ENCODE measurements around the gene DNASE1L1. TPM values are rescaled to one million over a fixed set of nuclear protein-coding genes. Genes with fewer than 3 reads are reported as not detected.

Gene DNASE1L1
- total RNA-seq, 1 experiment from 2014 or later: 16.2 TPM

DNA sequence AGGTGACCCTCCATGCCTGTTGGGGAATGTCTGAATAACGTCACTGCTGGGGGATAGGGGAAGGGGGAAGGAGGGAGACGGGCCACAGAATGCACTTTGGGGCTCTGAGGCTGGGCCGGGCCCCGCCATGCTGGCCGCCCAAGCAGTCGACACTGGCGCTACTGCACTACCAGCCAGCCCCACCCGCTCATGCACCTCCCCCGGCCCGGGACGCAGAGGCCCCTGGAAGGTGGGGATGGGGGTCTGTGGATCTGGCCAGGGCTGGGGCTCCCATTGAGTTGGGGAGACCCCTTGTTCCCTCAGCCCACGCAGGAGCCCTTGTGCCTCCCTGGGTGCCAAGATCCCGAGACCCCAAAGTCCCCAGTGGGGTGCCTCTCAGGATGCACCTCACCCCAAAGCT lies 52.5 kb downstream of the DNASE1L1 start:
- CTCF ChIA-PET: interaction anchor here (1.8 kb wide), 1 partner anchor 17 kb away, joined by 7 read pairs; no protein-coding TSS in a partner anchor
- H3K27ac Mint-ChIP-seq: no peak overlapping the region
- no peak for ATAC-seq
- peaks cover 35% of the 10 kb centered on the region for H3K36me3 Mint-ChIP-seq
- H3K4me1 Mint-ChIP-seq: no peaks in the 10 kb centered on the region
- POLR2A ChIA-PET: interaction anchor here (1.2 kb wide), 1 partner anchor 17 kb away, joined by 3 read pairs; no protein-coding TSS in a partner anchor
- no peaks in the 10 kb centered on the region for H3K9me3 Mint-ChIP-seq
- no peak for DNase-seq (ENCODE audit: low spot score)
- no peak overlapping the region for H3K4me3 Mint-ChIP-seq
- TF ChIP-seq ERG (CRISPR knock-in tag; IDR thresholded peaks at IDR 0.05) (no peak), IRF2 (CRISPR knock-in tag; IDR thresholded peaks at IDR 0.05; ENCODE audit: borderline replicate concordance, low read depth) (no peak), IRF1 (CRISPR knock-in tag; IDR thresholded peaks at IDR 0.05) (no peak), SMAD3 (CRISPR knock-in tag; IDR thresholded peaks at IDR 0.05; ENCODE audit: borderline replicate concordance) (no peak), ZBTB43 (CRISPR knock-in tag; IDR thresholded peaks at IDR 0.05) (no peak), TCF7 (CRISPR knock-in tag; IDR thresholded peaks at IDR 0.05; ENCODE audit: low read depth) (no peak), ZBTB21 (CRISPR knock-in tag; IDR thresholded peaks at IDR 0.05; ENCODE audit: borderline replicate concordance) (no peak), ZNF263 (CRISPR knock-in tag; IDR thresholded peaks at IDR 0.05; ENCODE audit: low read depth) (no peak), CREM (CRISPR knock-in tag; IDR thresholded peaks at IDR 0.05) (no peak), SP1 (CRISPR knock-in tag; conservative IDR thresholded peaks at IDR 0.05) (no peak), AR (CRISPR knock-in tag; IDR thresholded peaks at IDR 0.05) (no peak), NFATC4 (CRISPR knock-in tag; IDR thresholded peaks at IDR 0.05) (no peak), CREB1 (CRISPR knock-in tag; IDR thresholded peaks at IDR 0.05) (no peak), ATF1 (CRISPR knock-in tag; IDR thresholded peaks at IDR 0.05) (no peak), ZNF671 (CRISPR knock-in tag; IDR thresholded peaks at IDR 0.05) (no peak), CBFB (CRISPR knock-in tag; IDR thresholded peaks at IDR 0.05; ENCODE audit: low read depth) (no peak), PRRX2 (CRISPR knock-in tag; IDR thresholded peaks at IDR 0.05) (no peak)
- TF ChIP-seq, protein P1, sequence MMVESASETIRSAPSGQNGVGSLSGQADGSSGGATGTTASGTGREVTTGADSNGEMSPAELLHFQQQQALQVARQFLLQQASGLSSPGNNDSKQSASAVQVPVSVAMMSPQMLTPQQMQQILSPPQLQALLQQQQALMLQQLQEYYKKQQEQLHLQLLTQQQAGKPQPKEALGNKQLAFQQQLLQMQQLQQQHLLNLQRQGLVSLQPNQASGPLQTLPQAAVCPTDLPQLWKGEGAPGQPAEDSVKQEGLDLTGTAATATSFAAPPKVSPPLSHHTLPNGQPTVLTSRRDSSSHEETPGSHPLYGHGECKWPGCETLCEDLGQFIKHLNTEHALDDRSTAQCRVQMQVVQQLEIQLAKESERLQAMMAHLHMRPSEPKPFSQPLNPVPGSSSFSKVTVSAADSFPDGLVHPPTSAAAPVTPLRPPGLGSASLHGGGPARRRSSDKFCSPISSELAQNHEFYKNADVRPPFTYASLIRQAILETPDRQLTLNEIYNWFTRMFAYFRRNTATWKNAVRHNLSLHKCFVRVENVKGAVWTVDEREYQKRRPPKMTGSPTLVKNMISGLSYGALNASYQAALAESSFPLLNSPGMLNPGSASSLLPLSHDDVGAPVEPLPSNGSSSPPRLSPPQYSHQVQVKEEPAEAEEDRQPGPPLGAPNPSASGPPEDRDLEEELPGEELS (CRISPR knock-in tag; IDR thresholded peaks at IDR 0.05): no peak
- no peaks in the 10 kb centered on the region for H3K27me3 Mint-ChIP-seq (ENCODE audit: low read depth)

DNA sequence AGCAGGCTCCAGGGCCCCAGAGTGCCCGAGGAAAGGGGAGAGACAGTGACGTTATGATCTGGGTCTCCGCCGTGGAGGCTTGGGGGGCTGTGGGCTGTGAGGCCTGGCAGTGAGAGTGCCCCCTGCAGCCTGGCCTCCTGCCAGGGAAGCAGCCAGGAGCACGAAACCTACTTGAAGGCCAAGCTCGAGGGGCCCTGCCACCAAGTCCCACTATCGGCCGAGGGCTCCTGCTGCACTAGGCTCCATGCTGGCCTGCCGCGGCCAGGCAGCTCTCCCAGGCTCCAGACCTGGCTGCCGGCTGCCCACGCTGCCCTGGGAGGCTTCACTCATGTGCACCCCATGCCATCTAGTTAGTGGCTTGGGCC lies 53.3 kb downstream of the DNASE1L1 start:
- CTCF ChIA-PET: no interaction called here
- no peak overlapping the region for H3K27ac Mint-ChIP-seq
- peaks cover 31% of the 10 kb centered on the region for H3K36me3 Mint-ChIP-seq
- H3K4me3 Mint-ChIP-seq: no peak overlapping the region
- H3K4me1 Mint-ChIP-seq: no peaks in the 10 kb centered on the region
- H3K27me3 Mint-ChIP-seq (ENCODE audit: low read depth): no peaks in the 10 kb centered on the region
- TF ChIP-seq ZNF281 (CRISPR knock-in tag; IDR thresholded peaks at IDR 0.05) (no peak), RORB (CRISPR knock-in tag; IDR thresholded peaks at IDR 0.05) (no peak), CTCF (IDR thresholded peaks at IDR 0.05) (no peak)
- TF ChIP-seq, protein P2, sequence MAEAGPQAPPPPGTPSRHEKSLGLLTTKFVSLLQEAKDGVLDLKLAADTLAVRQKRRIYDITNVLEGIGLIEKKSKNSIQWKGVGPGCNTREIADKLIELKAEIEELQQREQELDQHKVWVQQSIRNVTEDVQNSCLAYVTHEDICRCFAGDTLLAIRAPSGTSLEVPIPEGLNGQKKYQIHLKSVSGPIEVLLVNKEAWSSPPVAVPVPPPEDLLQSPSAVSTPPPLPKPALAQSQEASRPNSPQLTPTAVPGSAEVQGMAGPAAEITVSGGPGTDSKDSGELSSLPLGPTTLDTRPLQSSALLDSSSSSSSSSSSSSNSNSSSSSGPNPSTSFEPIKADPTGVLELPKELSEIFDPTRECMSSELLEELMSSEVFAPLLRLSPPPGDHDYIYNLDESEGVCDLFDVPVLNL (CRISPR knock-in tag; IDR thresholded peaks at IDR 0.05; ENCODE audit: borderline replicate concordance, low read depth): no peak
- TF ChIP-seq, protein P3, sequence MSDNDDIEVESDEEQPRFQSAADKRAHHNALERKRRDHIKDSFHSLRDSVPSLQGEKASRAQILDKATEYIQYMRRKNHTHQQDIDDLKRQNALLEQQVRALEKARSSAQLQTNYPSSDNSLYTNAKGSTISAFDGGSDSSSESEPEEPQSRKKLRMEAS (CRISPR knock-in tag; IDR thresholded peaks at IDR 0.05): no peak
- no peaks in the 10 kb centered on the region for H3K9me3 Mint-ChIP-seq
- ATAC-seq (no peak), DNase-seq (ENCODE audit: low spot score) (no peak)
- POLR2A ChIA-PET: interaction anchor here (0.8 kb wide), 1 partner anchor 14 kb away, joined by 3 read pairs; no protein-coding TSS in a partner anchor

All from WTC11 (cell line).